NCI-H2029 (cell line): ENCODE results near the gene SENP8.

ENCODE experiments used
- DNase-seq: peaks from one replicate; lab custom pipeline; 2025; lab: John Stamatoyannopoulos, UW

SENP8 gene

GRCh38 chr15:72113347-72114031 lies 4.7 kb upstream of the SENP8 start:
- DNase-seq = no peak

DNA sequence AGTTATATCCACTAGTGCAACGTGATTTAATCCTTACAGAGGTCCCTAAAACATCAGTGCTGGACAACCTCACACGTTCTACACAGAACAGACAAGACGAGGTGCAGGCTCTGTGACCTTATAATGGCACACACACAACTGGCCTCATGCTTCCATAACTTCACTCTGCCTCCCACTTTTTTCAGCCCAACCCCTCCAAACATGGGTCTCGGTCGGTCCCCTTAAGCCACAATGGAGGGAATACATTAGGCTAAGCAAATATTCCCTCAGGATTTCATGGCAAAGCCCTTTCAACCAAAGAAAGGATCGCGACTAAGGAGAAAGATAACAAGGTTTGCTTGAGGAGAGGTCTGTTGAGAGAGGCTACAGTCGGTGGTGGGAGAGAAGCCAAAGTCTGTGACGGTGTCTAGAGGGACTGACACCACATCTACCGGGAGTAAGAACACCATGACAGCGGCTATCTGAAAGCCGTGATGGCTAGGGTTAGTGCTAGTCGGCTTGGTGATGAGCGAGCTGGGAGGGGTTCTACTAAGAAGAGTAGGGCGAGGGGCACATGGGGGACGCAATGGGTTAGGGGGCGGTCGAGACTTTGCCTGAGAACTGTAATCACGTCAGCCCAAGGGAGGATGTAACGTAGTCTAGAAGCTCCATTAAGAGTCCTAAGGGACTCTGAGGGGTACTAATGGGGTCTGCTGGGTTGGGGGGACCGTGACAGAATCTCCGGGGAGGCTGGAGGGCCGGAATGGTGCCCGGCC lies 1.3 kb upstream of the SENP8 start:
- no peak for DNase-seq

GRCh38 chr15:72117486-72118016 lies 652 bp upstream of the SENP8 start:
- DNase-seq = no peak

- no peak for DNase-seq
Measured at GRCh38 chr15:72124218-72124617, 6.0 kb downstream of the SENP8 start.

DNA sequence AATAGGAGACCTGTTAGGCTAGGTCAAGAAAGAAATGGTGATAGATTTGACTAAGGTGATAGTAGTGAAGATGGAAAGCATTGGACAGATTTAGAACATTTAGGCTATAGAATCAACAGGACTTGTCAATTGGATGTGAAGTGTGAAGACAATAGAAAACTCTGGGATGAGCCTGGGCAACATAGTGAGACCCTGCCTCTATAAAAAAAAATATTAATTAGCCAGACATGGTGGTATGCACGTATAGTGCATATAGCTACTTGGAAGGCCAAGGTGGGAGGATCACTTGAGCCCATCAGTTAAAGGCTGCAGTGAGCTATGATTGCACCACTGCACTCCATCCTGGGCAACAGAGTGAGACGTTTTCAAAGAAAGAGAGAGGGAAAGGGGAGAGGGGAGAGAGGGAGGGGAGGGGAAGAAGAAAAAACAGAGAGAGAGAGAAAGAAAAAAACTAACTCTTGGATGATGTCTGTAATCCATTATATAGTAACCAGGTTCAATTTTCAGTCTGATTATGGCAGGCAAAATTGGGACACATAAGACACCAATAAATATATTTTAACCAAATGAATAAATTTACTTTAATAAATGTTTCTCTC lies 9.6 kb downstream of the SENP8 start:
- DNase-seq = no peak

- no peak for DNase-seq
Measured at GRCh38 chr15:72128359-72128758, 10.2 kb downstream of the SENP8 start.

GRCh38 chr15:72130272-72130671 lies 12.1 kb downstream of the SENP8 start:
- DNase-seq = no peak

DNA sequence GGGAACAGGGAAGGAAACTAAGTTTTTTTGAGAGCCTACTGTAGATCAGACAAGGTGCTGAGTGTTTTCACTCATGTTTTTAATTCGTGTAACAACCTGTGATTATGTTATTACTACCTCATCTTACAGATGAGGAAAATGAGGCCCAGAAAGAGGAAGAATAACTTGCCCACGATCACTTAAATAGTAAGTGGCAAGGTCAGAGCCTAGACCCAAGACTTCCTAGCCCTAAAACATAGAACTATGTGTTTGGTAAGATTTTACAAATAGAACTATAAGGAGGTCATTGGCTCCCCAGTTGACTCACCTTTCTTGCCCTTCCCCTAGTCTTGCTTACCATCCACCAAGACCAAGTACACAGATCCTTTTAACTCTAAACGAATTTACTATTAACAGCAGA lies 13.7 kb downstream of the SENP8 start:
- no peak for DNase-seq

DNA sequence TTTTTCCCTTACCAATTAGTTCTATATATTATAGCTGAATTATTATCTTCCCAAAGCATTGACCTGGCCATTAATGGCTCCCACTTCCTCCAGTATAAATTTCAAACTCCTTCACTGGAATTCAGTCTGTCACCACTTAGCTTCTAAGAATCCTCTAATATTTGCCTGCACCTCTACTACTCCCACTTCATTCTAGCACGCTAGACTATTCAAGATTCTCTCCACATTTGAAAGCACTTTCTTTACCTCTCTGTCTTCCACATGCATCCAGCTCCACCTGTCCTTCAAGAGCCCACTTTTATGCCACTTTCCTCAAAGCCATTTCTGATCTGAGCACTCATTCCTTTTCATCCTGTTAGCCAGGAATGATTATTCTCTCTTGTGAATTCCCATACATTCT lies 15.0 kb downstream of the SENP8 start:
- no peak for DNase-seq

DNA sequence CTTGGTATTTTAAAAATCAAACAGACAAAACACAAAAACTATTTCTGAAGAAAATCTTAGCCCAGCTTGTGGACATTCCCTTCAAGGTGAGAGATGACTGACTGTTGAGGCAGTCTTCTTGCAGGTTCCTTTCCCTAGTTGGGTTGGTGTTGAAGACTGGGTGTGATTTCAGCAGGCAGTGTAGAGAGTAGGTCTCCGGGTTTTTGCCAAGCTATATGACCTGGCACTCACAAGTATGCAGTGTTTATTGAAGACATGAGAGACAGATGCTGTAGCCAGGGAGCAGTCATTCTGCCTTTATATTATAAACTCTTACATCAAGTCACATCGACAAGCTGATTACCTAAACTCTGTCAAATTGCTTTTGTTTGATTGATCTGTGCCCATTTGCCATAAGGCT lies 17.5 kb downstream of the SENP8 start:
- no peak for DNase-seq

GRCh38 chr15:72136170-72137051 lies 18.2 kb downstream of the SENP8 start:
- DNase-seq = peak; percentile 13

GRCh38 chr15:72139667-72140066 lies 21.5 kb downstream of the SENP8 start:
- DNase-seq = no peak

- DNase-seq = no peak
Measured at GRCh38 chr15:72140088-72140487, 21.9 kb downstream of the SENP8 start.

GRCh38 chr15:72141171-72142084 lies 23.2 kb downstream of the SENP8 start:
- no peak for DNase-seq

- DNase-seq = no peak
Measured at GRCh38 chr15:72146221-72146620, 28.0 kb downstream of the SENP8 start.

DNA sequence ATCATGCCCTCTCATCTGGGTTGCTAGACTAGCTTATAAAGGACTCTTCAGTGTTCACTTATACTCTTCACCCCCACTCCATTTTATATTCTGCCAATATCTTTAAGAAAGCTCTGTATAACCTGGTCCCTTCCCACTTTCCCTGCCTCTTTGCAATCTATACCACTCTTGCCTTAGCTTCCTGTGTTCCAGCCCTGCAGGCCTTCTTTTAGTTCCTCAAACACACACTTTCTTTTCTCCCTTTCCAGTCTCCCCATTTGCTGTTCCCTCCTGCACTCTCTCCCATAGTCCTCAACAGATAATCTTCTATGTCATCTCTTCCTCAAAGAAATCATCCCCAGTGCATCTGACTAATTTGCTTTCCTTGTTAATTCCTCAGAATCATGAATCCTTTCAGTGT lies 28.7 kb downstream of the SENP8 start:
- no peak for DNase-seq

- DNase-seq = no peak
Measured at GRCh38 chr15:72147418-72147817, 29.2 kb downstream of the SENP8 start.

DNA sequence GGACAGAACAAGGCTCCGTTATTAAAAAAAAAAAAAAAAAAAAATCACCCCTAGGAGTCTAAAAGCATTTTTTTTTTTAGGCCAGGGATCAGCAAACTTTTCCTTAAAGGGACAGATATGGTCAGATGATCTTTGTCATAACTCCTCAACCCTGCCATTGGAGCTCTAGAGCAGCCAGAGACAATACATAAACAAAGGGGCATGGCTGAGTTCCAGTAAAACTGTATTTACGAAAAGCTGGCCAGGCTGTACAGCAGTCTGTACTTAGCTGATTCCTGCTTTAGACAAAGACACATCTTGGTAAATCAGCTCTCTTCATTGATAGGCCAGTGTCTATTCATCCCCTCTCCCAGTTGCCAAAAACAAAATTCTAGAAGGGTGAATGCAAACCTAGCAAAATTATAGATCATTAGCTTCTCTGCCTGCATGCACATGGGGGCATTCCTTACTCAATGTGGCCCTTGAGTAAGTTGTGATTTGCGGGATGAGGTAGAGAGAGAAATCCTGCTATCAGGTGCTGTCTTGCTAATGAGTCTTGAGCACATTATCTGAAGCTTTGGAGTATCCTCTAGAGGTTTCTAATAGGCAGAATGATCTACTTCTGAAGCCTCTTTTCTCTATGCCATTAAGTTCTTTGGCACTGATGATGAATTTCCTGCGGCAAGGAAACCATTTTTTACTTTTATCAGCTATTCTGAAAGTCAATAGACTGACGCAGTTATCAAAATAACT lies 35.2 kb downstream of the SENP8 start:
- DNase-seq = no peak

DNA sequence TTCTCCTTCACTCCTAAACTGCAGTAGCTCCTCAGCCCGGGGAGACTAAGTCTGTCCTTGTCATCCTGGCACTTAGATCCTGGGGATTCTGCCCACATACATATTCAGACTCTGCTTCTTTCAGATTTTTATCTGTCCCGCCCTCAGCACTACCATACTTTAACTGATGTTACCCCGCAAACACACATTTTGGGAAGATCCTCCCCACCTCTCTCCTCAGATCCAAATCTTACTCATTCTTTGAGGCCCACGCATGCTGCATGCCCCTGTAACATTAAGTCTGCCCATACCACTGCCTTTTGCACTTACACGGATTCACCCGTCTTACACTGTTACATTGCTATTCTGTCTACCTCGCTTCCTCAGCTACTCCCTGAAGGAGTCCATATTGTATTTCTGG lies 36.1 kb downstream of the SENP8 start:
- DNase-seq = no peak

- DNase-seq = peak; percentile 70
Measured at GRCh38 chr15:72155003-72155621, 36.9 kb downstream of the SENP8 start.
